Measurements from ENCODE around the gene FSCN2. TPM values are rescaled to one million over a fixed set of nuclear protein-coding genes. Genes with fewer than 3 reads are reported as not detected.

The FSCN2 gene
- total RNA-seq, 1 donor: 2.2 TPM

DNA sequence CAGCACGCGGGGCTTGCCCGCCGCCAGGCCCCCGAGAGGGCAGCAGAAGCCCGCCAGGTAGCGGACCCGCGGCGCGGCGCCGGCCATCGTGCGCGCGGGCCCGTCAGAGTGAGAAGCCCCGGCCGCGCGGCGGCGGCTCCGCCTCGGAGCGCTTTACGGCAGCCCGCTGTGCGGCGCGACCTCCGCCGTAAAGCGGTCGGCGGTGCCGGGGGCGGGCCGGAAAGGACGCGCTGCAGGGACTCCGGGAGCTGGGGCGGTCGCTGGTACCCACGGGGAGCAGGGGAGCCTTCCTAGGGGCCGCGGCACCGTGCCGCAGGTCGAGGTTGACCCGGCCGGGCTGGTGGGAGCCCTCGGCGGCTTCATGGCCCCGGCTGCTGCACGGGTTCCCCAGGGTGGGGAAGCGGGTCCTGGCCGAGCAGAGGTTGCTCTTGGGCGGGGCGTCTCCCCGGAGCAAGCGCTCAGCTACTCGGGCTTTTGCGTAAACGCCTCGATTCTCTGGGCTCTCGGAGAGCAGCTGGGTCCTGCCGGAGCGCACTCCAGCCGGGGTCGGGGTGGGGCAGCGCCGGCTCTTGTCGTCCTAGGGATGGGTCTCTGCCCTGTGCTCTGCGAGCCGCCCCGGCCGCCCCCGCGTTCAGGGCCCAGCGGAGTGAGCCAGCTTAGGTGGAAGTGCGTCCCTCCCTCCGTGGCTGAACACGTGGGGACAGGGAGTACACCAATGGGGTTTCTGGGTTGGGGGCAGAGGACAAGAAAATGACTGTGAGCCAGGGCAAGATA is 24.3 kb downstream of the FSCN2 start, which contains the start of gene FAAP100:
Gene FAAP100, minus strand, starts transcription at position 110 of the 774 bp plus-strand sequence. Its CDS starts 23 bp downstream, at position 87.
- peak; percentile 72 to 77 (median 76) for DNase-seq (ENCODE audit: low read depth in 2 of 3, low spot score in 2 of 3)

DNA sequence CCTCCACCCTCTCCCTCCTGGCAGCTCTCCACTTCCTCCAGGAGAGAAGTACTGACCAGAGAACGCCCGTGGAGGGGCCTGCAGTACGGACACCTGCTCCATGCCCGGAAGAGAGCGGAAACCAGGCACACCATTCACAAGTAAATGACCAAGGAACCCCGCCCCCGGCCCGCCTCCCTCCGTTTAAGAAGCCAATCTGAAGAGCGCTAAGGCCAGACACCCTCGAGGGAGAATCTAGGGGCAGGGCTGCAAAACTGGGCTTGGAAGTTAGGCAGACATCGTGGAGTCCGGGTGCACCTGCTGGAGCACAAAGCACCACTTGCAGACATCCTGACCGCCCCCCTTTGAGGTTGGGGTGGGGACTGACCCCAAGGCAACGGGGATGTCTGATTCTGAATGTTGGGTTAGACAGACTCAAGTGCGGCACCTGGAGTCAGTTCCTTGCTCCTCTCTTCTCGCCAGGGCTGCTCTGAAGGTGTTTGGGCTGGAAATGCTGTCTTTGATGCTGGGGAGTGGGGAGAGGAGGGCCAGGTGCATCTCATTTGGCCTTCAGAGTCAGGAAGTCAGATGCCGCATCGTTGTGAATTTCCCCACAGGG is 24.9 kb downstream of the FSCN2 start:
- DNase-seq (ENCODE audit: low read depth in 2 of 3, low spot score in 2 of 3): peak; percentile 61 to 91 (median 83)

DNA sequence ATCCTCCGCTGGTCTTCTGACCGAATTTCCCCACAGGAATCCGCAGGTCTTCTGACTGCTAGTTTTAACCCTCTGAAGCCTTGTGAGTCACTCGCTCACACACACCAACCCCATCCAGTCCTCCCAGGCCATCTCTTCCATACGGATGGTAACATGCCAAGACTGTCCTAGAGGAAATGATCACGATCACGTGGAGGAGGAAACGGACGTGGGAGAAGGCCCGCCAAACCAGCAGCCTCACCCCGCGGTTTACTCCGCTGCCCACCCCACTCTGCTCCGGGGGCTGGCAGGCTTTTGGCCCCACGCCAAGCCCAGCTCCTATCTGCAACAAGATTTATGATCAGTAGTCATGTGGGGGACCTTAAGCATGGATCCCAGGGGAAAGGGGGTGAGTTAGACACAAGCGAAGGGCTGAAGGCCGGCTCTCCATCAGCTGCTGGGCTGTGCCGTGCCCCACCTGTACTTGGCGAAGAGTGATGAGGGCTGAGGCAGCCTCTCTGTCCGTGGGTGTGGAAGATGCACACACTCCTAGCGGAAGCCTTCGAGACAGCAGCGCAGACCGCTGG is 25.5 kb downstream of the FSCN2 start:
- DNase-seq (ENCODE audit: low read depth in 2 of 3, low spot score in 2 of 3): peak in 2 of 3 donors; percentile 28 to 56

DNA sequence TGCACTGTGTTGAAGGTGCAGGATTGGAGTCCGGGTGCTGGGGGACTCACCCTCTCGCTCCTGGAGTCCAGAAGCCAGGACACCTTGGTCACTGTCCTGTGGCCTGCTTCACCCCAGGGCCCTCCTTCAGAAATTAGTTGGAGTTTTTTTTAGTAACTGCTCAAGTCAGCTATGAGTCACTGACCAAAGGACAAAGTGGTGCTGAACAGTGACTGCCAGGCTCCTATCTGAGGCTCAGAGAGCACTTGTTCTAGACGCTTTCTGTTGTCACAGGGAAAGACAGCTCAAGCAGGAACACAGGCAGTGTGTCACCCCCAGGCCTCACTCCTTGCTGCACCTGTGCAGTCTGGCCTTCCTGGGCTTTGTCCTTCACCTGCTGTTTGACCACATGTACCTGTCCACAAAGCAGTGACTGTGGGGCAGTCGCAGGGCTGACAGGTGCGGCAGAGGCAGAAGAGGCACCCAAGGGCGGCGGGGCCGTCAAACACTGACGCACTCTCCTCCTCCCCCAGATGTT is 28.1 kb downstream of the FSCN2 start:
- no peak for DNase-seq (ENCODE audit: low read depth in 2 of 3, low spot score in 2 of 3)

DNA sequence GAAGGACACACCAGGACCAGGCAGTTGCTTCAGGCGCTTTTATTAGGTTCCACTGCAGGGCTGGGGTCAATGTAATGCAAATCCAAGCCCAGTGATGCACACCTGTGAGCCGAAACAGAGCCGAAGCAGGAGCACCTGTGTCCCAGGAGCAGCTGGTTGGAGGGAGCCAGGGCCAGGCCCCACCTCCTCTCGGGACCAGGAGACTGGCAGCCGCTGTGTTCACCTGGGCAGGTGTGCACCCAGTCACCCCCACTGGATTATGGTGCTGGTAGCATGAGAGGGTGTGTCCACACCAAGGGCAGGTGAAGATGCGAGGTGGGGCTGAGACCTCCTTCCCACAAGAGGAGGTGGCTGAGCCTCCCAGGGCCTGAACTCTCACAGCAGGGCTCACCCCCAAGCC is 28.7 kb downstream of the FSCN2 start:
- no peak for DNase-seq (ENCODE audit: low read depth in 2 of 3, low spot score in 2 of 3)

DNA sequence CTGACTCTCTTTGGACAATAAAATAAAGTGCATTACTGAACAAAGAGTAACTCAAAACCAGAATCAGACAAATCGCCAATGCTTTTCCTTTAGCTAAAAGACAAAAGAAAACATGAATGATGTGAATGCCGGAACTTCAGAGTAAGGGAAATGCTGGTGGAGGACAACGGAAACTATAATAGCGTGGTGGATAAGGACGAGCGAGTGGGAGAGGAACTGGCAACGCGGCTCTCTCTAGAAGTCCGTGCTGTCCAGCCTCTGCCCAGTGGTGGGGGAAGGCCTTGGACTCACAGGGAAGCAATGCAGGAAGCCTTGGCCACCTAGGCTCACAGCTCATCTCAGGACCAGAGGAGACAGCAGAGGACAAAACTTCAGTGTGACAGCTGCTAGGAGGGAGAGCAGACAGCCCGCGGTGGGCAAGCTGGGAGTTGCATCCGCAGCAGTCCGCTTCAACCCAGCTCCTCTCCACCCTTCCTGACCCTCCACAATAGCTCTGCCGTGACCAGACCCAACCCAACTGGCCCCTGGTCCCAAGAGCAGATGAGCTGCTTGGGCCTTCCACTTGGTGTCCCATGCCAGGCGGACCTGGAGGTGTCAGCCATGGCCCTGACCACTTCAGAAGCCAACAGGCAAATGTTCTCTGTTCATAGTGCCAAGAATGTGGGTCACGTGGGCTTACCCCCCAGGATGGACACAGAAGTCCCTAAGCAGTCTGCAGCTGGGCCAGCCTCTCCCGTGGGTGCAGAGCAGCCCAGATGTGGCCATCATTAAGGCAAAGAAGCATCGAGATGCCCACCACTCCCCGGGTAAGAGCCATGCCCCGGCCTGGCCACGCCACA is 29.3 kb downstream of the FSCN2 start:
- no peak for DNase-seq (ENCODE audit: low read depth in 2 of 3, low spot score in 2 of 3)

DNA sequence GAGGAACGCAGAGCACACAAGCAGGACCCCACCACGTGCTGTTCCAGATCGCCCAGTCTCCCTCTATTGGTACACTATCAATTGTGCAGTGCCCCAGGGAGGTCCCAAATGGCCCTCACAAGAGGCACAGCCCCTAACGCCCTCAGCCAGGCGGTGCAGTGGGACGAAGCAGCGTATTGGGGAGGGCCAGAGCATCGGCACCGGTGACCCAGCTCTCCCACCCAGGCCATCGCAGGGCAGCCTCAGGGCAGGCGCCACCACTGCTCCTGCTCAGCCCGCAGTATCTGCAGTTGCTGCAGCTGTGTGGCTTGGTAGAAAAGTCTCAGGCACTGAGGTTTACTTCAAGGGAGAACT is 29.9 kb downstream of the FSCN2 start:
- DNase-seq (ENCODE audit: low read depth in 2 of 3, low spot score in 2 of 3): no peak

DNA sequence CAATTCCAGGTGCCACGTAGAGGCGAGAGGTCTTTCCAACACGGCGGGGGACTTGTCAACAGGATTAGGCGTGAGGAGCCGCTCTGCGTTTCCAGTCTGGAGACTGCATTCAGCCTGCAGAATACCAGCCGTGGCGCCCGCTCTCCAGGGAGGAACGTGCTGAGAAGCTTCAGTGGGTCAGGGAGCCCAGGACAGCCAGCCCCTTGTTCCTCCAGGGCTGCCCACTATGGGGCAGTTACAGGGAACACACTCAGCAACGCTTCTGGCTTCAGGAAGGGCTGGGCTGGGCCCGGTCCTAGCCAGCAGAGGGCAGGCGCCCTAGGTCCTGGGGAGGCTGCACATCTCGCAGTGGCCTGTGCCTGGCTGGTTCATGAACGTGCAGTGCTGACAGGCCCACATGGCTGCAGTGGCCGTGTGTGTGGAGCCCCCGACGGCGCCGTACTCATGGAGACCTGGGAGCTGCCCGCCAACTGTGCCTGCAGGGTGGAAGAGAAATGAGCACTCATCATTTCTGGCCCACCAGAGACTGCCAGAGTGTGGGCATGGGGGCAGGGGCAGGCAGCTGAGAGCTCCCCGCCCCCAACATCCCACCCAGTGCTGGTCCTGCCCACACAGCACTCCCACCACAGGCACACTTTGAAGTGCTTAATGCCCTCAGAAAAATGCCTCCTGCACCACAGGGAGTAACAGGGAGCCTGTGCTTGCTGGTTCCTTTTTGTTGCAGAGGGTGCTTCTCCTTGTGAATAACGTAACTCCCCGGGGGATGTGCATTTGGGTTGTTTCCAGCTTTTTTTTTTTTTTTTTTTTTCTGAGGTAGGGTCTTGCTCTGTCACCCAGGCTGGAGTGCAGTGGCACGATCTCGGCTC is 31.0 kb downstream of the FSCN2 start:
- no peak for DNase-seq (ENCODE audit: low read depth in 2 of 3, low spot score in 2 of 3)

DNA sequence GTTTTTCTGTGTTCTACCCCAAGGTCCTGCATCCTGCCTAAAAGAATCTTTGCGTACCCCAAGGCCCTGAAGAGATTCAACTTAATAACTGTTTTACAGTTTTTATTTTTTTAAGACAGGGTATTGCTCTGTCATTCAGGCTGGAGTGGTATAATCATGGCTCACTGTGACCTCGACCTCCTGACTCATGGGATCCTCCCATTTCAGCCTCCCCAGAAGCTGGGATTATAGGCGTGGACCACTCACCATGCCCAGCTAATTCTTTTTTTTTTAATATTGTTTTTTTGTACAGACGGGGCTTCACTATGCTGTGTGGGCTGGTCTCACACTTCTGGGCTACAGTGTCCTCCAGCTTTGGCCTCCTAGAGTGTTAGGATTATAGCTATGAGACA is 33.3 kb downstream of the FSCN2 start:
- DNase-seq (ENCODE audit: low read depth in 2 of 3, low spot score in 2 of 3): no peak

DNA sequence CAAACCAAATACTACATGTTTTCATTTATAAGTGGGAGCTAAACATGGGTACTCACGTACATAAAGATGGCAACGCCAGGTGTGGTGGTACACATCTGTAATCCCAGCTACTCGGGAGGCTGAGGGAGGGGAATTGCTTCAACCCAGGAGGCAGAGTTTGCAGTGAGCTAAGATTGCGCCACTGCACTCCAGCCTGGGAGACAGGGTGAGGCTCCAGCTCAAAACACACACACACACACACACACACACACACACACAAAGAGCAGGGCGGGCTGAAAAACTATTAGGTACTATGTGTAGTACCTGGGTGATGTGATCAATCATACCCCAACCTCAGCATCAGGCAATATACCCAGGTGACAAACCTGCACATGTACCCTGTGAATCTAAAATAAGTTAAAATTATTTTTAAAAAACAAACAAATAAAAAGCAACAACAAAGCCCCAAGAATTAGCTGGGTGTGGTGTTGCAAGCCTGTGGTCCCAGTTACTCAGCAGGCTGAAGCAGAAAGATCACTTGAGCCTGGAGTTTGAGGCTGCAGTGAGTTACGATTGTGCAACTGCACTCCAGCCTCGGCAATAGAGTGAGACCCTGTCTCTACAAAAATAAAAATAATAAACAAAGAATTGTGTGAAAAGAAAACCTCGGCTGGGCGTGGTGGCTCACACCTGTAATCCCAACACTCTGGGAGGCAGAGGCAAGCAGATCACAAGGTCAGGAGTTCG is 35.8 kb downstream of the FSCN2 start:
- no peak for DNase-seq (ENCODE audit: low read depth in 2 of 3, low spot score in 2 of 3)

DNA sequence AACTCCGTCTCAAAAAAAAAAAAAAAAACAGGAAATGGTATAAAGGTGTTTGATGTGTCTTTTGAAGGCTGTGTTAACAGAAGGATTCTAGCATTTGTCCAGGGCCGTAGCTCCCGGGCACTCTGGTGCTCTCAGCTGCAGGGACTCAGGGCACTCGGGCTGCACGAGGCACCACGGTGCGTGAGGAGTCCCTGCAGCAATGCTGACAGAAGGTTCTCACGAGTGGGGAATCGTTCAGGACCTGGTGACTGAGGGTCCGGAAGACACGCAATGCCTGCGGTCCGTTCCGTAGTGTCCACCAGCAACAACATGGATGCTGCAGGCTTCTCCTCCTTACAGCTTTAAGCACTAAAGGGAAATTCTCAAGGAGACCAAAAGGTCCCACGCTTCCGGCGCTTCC is 36.6 kb downstream of the FSCN2 start:
- no peak for DNase-seq (ENCODE audit: low read depth in 2 of 3, low spot score in 2 of 3)

DNA sequence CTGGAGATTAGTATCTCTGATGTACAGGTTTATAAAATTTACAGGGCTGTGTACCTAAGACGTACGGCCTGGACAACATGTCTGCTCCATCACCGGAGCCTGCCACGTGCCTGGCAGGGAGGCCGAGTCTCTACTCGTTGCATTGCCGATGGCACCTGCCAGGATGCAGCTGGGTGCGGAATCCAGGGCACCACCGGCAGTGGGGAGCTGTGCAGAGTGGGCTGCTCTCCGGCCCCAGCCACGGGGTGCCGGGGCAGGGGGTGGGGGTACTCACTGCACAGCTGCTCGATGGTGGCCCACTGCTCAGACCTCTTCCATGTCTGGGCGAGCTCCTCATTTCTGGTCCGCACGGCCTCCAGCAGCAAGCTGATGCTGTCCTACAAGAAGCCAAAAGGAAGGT is 37.1 kb downstream of the FSCN2 start:
- DNase-seq (ENCODE audit: low read depth in 2 of 3, low spot score in 2 of 3): no peak

DNA sequence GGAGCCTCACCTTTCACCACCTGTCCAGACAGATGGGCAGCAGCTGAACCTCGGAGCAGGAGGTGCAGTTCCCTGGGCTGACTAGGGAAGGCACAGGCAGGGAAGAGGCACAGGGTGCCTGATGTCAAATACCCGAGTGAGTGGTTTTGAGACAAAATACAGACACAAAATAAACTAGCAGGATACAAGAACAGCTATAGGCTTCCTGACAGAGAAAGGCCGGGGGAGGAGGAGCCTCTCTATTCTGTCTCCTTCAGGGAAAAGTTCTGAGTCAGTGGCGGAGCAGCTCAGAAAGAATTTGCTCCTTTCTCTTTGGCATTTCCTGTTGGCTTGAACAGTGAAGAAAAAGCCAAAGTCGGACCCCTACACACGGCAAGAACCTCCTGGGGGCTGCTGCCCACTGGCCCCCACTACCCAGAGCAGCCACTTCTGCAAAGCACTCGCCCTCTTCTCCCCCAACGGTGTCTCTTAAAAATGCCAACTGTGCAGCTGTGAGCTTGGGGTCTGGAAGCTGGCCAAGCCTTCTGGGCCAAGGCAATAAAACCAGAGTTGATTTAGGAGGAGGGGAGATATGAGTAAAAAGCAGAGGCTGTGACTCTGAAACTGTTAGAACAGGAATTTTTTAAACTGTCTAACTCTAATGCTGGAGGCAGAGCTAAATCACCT is 38.4 kb downstream of the FSCN2 start:
- peak in 2 of 3 donors; percentile 83 to 95 for DNase-seq (ENCODE audit: low read depth in 2 of 3, low spot score in 2 of 3)

DNA sequence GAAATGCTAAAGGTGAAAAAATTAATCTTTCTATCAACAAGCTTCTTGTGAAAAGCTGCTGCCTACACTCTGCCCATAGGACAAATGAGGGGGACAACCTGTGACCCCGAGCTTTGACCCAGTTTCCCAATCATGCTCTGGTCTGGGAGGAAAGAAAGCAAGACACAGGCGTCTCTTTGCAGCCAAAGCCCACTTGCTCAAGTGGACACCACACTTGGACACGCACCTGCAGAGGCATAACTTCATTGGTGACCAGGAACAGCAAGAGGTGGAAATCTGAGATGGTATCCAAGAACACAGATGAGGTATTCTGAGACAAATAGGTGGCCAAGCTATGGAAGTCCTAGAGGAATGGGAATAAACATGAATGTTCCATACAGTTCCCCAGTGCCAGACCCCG is 39.0 kb downstream of the FSCN2 start:
- DNase-seq (ENCODE audit: low read depth in 2 of 3, low spot score in 2 of 3): no peak

DNA sequence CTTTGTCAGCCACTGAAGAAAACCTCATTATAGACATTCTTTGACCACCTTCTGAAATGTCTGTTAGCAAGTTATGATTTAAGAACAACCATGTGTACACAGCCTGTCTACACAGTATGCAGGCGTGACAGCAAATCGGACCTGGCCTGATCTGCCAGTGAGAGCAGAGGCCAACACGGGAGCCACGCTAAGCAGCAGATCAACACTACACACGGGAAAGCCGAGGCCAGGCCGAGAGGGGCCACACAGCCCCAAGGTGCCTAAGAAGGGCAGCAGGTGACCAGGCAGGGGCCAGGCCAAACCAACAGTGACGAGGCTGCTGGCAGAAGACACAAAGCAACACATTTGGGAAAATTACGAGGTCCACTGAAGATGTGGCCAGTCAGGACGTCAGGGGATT is 40.2 kb downstream of the FSCN2 start:
- no peak for DNase-seq (ENCODE audit: low read depth in 2 of 3, low spot score in 2 of 3)

DNA sequence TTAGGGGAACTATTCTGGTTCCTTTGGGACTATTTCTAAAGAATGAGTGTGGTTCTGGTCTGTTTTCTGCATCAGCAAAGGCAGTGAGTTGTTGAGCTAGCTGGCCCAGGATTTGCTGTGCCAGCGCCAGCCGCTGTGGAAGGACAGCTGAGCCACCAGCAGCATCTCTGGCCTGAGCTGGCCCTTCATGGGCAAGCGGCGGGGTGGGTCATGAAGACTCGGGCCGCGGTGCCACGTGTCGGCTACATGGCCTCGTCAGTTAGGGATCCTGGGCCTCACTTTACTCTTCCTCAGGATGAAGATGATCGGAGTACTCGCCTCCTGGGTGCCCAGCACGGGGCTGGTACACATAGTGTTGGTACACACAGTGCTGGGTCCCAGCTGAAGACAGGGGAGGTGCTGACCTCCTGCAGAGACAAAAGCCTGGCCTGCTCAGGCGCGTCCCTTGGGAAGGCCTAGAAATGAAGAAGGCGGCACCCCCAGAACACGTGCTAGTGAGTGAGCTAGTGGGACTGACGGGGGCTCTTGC is 41.9 kb downstream of the FSCN2 start:
- no peak for DNase-seq (ENCODE audit: low read depth in 2 of 3, low spot score in 2 of 3)

DNA sequence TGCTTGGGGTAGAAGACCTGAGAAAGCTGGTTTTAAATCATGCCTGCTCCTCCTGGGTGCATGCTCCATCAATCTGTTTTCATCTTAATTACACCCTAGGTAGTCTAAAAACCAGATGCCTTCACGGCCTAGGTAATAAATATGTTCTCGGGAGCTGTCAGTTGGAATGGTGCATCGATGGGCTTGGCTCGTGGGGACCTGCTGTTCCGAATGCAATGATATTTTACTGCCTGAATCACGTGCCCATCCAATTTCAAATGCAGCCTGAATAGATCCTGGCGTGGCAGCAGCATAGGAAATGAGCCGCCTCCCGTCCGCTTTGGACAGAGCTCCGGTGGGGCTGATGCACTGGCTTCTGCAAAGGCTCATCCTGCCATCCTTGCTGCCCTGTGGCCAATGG is 42.8 kb downstream of the FSCN2 start:
- DNase-seq (ENCODE audit: low read depth in 2 of 3, low spot score in 2 of 3): no peak

DNA sequence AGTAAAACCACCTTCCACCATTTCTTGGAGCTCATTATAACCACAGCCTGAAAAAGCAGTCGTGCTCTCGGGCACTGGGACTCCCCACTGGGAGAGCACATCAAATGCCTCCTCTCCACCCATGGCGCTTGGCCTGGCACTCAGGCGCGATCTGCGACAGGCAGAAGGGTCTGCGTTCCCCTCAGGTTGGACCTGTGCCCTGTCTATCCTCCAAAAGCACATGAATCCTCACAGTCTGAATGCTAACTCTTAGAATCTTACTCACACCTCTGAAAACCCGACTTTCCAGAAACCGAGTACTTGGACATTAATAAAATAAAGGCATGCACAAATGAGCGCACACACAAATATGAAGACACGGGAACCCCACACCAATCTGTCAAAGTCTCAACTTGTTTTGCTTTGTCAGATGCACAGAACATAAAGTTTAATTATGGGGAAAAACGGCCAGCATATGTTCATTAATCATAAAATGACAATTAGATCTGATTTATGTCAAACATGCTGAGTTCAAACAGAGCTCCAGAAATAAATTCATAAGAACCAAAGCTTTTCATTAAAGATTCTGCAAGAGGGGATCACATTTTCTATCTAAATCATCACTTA is 44.5 kb downstream of the FSCN2 start:
- DNase-seq (ENCODE audit: low read depth in 2 of 3, low spot score in 2 of 3): no peak

Measured in hematopoietic multipotent progenitor cell (in vitro differentiated cells).